CD4-positive, alpha-beta T cell treated with Interleukin-21 for 1 hour (primary cell): ENCODE measurements around the gene IFIT1B.
"Not testable (repeated sequence)": the region's sequence is repeated elsewhere in the genome, so short reads cannot be mapped to it uniquely, and the experiment has no call there.

ENCODE experiments used
- DNase-seq: peaks from one replicate; pipeline ENCODE4 v3.0.0-alpha.2; 2020

The IFIT1B gene, protein sequence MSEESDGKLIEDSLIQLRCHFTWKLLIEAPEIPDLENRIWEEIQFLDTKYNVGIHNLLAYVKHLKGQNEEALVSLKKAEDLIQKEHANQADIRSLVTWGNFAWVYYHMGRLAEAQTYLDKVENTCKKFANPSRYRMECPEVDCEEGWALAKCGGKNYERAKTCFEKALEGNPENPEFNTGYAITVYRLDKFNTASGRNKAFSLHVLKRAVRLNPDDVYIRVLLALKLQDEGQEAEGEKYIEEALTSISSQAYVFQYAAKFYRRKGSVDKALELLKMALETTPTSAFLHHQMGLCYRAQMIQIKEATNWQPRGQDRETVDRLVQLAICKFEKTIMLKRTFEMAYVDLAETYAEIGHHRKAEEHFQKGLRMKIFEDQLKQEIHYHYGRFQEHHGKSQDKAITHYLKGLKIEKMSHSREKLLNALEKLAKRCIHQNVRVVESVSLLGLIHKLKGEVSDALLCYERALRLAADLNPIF

DNA sequence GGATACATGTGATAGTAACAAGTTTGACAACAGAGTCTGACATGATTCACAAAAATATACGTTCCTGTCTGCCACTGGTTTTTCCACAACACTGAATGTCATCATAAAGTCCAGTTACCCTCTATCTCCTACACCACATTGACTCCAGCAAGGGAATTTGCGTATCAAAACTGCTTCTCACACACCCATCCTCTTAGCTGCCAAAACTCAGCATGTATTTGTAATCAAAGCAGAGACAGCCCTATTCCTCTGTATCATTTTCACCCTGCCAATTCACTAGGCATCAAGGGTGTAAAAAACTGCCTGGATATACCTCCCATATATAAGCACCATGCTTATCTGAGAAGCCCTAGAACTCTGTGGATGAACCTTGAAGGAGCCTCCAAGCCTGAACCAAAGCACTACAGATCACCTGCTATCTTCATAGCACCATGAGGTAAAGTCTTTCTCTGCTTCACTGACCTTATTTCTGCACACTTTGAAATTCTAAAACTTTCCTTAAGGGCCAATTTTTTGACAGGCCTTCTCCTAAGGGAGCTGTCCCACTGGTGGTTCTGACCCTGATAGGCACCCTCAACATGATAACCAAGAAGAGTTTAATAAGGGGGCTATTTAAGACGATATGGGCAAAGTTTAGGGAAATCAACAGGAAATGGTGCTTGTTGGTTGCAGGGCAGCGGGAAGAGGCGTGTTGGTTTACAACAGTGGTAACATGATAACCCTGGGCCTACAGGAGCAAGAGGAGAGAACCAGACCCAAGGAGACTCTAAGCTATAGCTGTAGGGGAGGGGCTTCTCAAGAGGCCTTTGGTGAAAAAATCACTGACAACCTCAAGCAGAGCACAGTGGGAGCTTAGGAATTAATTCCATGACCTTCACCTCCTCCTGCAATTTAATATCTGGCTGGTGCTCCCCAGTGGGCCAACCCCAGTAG, at the start of gene IFIT1B:
Gene IFIT1B (plus strand): TSS at position 352 of the 933 bp plus-strand sequence. CDS start 80 bp downstream, at position 432.
- no peak for DNase-seq

- DNase-seq = no peak
Measured at GRCh38 chr10:89329151-89329550, 48.7 kb upstream of the IFIT1B start.

DNA sequence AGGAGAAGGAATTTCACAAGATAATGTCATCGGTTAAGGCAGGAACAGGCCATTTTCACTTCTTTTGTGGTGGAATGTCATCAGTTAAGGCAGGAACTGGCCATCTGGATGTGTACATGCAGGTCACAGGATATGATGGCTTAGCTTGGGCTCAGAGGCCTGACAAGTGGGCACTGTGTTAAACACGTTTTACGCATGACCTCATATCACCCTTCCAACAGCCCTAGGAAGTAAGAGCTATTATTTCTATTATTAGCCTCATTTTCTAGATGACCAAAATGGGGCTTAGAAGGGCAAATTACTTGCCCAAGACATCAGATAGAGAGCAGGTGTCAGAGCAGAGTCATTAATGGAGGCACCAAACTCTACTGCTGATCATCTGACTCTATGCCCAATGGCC, 47.8 kb upstream of the IFIT1B start:
- not testable (repeated sequence) for DNase-seq

DNA sequence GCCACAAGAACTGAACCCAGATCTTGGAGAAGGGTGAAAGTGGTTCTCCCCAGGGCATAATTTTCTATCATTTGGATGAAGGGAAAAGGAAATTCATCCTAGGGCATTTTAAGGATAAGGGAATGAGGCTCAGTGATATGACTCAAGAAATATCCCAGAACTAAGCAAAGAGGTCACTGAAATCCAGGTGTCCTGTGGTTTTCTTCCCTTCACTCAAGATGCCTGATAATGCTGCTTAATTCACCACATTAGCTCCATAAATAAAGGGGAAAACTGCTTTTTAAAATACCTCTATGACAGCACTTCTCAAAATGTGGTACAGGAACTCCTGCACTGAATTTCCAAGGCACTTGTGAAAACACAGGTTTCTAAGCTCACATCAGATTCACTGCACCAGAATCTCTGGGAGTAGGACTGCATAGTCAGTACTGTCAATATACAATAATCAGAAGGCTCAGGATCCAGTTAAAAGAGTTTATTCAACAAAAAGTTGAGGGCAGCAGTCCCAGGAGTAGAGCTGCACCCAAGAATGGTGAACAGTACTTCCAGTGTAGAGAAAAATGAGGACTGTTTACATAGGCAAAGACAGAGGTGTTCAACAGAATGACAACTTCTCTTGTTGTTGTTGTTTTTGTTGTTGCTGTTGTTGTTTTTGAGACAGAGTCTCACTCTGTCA, 47.2 kb upstream of the IFIT1B start:
- DNase-seq = no peak

DNA sequence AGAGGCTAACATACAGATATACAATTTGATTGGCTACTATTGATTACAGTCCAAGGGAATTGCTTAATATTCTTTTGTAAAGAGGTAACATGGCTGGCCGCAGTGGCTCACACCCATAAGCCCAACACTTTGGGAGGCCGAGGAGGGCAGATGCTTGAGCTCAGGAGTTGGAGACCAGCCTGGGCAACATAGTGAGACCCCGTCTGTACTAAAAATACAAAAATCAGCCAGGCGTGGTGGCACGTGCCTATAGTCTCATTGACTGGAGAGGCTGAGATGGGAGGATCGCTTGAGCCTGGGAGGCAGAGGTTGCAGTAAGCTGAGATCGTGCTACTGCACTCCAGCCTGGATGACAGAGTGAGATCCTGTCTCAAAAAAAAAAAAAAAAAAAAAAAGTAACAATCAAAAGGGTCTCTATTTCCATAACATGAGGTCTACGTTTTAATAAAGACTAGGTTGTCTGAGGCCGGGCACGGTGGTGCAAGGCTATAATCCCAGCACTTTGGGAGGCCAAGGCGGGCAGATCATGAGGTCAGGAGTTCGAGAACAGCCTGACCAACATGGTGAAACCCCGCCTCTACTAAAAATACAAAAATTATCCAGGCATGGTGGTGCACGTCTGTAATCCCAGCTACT, 46.3 kb upstream of the IFIT1B start:
- DNase-seq = not testable (repeated sequence)

- DNase-seq = peak; percentile 71
Measured at GRCh38 chr10:89332123-89332633, 45.7 kb upstream of the IFIT1B start.

DNA sequence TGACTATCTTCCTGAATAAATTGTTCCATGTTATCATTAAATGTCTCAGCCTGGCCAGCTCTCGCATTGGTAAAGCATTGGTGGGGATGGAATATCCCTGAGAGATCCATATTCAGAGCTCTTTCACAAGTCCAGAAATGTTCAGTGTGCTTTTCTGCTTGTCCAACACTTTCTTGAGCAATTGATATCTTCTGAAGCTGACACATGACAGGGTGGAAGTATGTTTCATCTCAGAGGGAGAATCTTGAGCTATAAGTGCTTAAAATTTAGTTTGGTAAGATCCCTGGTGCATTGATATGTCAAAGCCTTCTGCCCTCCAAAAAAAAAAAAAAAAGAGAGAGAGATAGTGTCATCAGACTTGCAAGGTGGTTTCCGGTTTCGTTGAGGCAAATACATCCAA, 42.6 kb upstream of the IFIT1B start:
- DNase-seq = no peak

- DNase-seq = no peak
Measured at GRCh38 chr10:89336241-89336640, 41.6 kb upstream of the IFIT1B start.

- DNase-seq = peak; percentile 37
Measured at GRCh38 chr10:89337484-89337883, 40.4 kb upstream of the IFIT1B start.

- no peak for DNase-seq
Measured at GRCh38 chr10:89338713-89339112, 39.1 kb upstream of the IFIT1B start.

GRCh38 chr10:89339875-89340274, 38.0 kb upstream of the IFIT1B start:
- no peak for DNase-seq

DNA sequence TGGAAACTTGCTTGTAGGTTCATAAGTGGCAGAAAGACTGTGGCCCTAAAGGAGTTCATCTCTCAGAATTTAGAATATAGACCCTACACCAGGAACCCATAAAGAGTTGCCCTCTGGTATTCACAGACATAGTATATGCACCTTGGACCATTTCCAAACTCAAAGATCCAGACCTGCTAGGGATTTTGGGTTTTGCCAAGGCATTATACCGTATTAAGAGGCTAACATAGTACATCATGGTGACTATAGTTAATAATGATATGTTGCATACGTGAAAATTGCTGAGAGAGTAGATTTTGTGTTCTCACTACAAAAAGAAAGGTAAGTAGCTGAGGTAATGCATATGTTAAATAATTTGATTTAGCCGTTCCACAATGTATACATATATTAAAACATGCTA, 36.2 kb upstream of the IFIT1B start:
- DNase-seq = no peak

DNA sequence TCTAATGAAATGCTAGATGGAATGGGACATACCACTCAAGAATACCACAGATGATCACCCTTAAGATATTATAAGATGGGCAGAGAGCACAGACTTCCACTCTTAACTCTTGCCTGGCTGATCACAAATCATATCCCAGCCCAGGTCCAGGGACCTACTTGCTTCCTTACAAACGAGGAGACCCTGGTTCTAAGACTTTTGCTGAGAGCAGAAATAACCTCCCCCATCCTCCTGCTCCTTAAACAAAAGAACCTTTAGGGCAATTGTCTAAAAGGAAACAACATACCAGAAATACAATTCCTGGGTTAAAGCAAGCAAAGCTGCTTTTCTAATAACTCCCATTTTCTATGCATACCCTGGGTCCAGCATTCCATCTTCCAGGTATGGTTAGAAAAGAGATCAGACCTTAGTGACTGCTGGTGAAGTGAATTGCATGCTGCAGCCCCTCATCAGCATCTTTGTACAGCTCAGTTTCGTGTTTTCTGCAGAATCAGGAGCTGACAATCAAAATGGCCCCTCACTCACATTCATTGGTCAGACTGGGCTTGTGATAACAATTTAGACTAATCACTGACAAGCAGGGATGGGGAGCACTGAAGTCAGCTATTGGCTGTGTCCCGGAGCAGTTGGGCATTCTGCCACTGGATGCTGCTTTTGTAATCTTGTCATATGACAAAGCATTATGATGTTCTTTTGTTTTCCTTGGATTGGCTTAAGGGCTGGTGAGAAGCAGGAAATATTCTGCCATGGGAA, 35.5 kb upstream of the IFIT1B start:
- no peak for DNase-seq

DNA sequence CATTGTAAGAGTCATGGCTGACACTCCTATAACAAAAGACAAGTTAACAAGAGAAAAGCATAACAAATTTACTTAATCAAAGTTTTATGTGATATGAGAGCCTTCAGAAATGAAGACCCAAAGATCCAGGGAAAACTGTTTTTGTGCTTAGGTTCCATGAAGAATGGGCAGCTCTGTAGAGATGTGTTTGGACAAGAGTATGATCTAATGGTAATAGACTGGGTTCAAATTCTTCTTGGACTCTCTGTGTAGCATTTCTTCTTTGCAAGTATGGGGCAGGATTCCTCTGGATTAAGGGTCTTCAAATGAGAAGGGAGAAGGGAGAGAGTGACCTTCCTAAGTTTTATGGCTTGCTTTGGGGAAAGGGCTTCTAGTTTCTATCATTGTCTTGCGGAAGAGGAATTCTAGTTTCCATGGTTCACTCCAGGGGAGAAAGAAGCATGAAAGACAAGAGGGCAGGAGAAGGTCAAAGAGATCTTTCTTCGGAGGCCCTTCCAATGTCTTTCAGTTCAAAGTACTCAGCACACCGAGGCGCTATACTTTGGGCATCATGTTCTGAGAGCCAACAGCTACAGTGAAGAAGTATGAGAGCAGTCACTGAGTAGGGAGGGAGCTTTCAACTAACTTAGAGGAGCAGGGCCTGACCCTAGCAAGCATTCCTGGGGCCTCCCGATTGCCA, 34.6 kb upstream of the IFIT1B start:
- no peak for DNase-seq

- DNase-seq = no peak
Measured at GRCh38 chr10:89344156-89344555, 33.7 kb upstream of the IFIT1B start.

DNA sequence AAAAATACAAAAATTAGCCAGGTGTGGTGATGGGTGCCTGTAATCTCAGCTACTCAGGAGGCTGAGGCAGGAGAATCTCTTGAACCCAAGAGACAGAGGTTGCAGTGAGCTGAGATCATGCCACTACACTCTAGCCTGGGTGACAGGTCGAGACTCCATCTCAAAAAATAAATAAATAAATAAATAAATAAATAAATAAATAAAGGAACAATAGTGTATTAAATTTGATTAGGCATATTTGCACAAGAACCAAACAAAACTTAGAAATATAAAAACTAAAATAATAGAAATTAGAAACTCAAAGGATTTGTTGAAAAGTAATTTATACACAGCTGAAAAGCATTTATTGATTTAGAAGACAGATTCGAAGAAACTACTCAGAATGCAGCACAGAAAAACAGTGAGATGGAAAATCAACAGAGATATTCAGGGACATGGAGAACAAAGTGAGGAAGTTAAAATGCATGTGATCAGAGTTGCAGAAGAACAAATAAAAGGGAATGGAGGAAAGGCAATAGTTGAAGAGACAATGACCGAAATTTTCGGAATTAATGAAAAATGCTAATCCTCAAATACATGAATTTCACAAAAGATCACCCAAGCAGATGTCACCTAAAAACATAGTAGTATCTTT, 32.4 kb upstream of the IFIT1B start:
- DNase-seq = no peak

- no peak for DNase-seq
Measured at GRCh38 chr10:89346405-89347254, 31.2 kb upstream of the IFIT1B start.

- DNase-seq = no peak
Measured at GRCh38 chr10:89347701-89348457, 30.0 kb upstream of the IFIT1B start.

- DNase-seq = no peak
Measured at GRCh38 chr10:89348481-89348880, 29.4 kb upstream of the IFIT1B start.
